Measurements from ENCODE around the gene RSL24D1. TPM values are rescaled to one million over a fixed set of nuclear protein-coding genes. Genes with fewer than 3 reads are reported as not detected.

The RSL24D1 gene
- polyA plus RNA-seq, 1 of the 3 experiments (the other 2 are of a cell fraction): 24.3 TPM

DNA sequence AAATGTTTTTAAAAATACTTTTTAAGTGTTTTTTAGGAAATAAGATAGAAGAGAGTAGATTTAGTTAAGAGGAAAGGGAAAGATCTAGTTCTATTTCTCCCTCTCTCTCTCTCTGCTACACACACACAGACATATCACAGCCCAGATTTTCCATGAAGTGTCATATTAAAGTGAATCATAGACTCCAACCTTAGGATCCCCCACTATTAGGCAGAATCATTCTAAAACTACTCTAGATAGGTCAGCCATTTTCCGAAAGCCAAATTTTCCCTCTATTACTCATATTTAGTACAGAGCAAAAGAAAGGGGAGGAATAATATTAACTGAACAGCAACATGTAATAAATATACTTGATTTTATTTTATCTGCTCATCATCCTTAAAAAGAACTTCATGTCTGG lies 45.1 kb upstream of the RSL24D1 start:
- H3K9me2 ChIP-seq: no peaks in the 10 kb centered on the region
- no peaks in the 10 kb centered on the region for H3K79me2 ChIP-seq (ENCODE audit: insufficient read depth)
- POLR2A ChIA-PET: no interaction called here
- no peaks in the 10 kb centered on the region for H3K9me3 ChIP-seq
- peak overlapping the region in 1 of 2 experiments; percentile 30; a peak in 1 of 4 replicates for H3K27ac ChIP-seq (ENCODE audit: low read depth in 2 of 2, low read length in 1 of 2)
- WGBS (ENCODE audit: low lambda C conversion rate): 8% methylated on average over 1 of the region's 1 CpG
- DNase-seq: no peak
- no peak overlapping the region for H3K4me3 ChIP-seq (ENCODE audit: low read depth in 2 of 2, low read length in 1 of 2)
- no peak overlapping the region for H3K9ac ChIP-seq
- TF ChIP-seq YY1 (IDR thresholded peaks at IDR 0.05; ENCODE audit: low read depth) (peak; percentile 41; the same call in 1 of the 2 replicates), CTCF (IDR thresholded peaks at IDR 0.05) (no peak)
- no peaks in the 10 kb centered on the region for H4K20me1 ChIP-seq (ENCODE audit: insufficient read depth)
- CTCF ChIA-PET: no interaction called here
- no peaks in the 10 kb centered on the region for H3K27me3 ChIP-seq (ENCODE audit: insufficient read depth)
- H3K4me1 ChIP-seq (ENCODE audit: control insufficient read depth in 1 of 2, insufficient read depth in 2 of 2, low read depth in 1 of 2, low read length in 1 of 2): no peaks in the 10 kb centered on the region
- no peak overlapping the region for H2AFZ ChIP-seq (ENCODE audit: low read depth)
- H3F3A ChIP-seq (replicated peaks; ENCODE audit: insufficient read depth): no peaks in the 10 kb centered on the region
- no peaks in the 10 kb centered on the region for H3K36me3 ChIP-seq (replicated peaks in 1 of 2; ENCODE audit: control insufficient read depth in 1 of 2, insufficient read depth in 2 of 2, low read length in 1 of 2)
- no peak overlapping the region for H3K4me2 ChIP-seq

GRCh38 chr15:55241186-55241585 lies 44.4 kb upstream of the RSL24D1 start:
- DNase-seq: no peak
- CTCF ChIA-PET: no interaction called here
- 94% methylated on average over 1 of the region's 1 CpG for WGBS (ENCODE audit: low lambda C conversion rate)

GRCh38 chr15:55240125-55240760 lies 43.5 kb upstream of the RSL24D1 start:
- H3K9me2 ChIP-seq: no peaks in the 10 kb centered on the region
- CTCF ChIA-PET: no interaction called here
- no peak overlapping the region for H3K9ac ChIP-seq
- no peaks in the 10 kb centered on the region for H4K20me1 ChIP-seq (ENCODE audit: insufficient read depth)
- no peak overlapping the region for H3K4me3 ChIP-seq (ENCODE audit: low read depth in 2 of 2, low read length in 1 of 2)
- POLR2A ChIA-PET: no interaction called here
- no peak for TF ChIP-seq CHD2 (IDR thresholded peaks at IDR 0.05; ENCODE audit: low read length, partially characterized antibody)
- no peak for TF ChIP-seq RXRA (IDR thresholded peaks at IDR 0.05; ENCODE audit: borderline replicate concordance, low read depth)
- no peak for TF ChIP-seq NRF1 (IDR thresholded peaks at IDR 0.05; ENCODE audit: low read depth, low read length)
- TF ChIP-seq TCF12 (IDR thresholded peaks at IDR 0.05): no peak
- TF ChIP-seq TEAD4 (IDR thresholded peaks at IDR 0.05; ENCODE audit: borderline replicate concordance, insufficient read depth): no peak
- no peak for TF ChIP-seq EZH2phosphoT487 (IDR thresholded peaks at IDR 0.05; ENCODE audit: borderline replicate concordance, low read depth)
- no peak for TF ChIP-seq FOXM1 (IDR thresholded peaks at IDR 0.05; ENCODE audit: low read depth)
- TF ChIP-seq, protein P1, sequence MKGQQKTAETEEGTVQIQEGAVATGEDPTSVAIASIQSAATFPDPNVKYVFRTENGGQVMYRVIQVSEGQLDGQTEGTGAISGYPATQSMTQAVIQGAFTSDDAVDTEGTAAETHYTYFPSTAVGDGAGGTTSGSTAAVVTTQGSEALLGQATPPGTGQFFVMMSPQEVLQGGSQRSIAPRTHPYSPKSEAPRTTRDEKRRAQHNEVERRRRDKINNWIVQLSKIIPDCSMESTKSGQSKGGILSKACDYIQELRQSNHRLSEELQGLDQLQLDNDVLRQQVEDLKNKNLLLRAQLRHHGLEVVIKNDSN (IDR thresholded peaks at IDR 0.05; ENCODE audit: borderline replicate concordance, low read depth): no peak
- no peak for TF ChIP-seq IRF3 (IDR thresholded peaks at IDR 0.05; ENCODE audit: low read depth, low read length)
- TF ChIP-seq RAD21 (IDR thresholded peaks at IDR 0.05; ENCODE audit: low read length): no peak
- TF ChIP-seq, protein P2, sequence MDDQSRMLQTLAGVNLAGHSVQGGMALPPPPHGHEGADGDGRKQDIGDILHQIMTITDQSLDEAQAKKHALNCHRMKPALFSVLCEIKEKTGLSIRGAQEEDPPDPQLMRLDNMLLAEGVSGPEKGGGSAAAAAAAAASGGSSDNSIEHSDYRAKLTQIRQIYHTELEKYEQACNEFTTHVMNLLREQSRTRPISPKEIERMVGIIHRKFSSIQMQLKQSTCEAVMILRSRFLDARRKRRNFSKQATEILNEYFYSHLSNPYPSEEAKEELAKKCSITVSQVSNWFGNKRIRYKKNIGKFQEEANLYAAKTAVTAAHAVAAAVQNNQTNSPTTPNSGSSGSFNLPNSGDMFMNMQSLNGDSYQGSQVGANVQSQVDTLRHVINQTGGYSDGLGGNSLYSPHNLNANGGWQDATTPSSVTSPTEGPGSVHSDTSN (IDR thresholded peaks at IDR 0.05): no peak
- TF ChIP-seq MEF2A (IDR thresholded peaks at IDR 0.05; ENCODE audit: borderline replicate concordance, low read depth): no peak
- TF ChIP-seq FOXJ3 (CRISPR knock-in tag; IDR thresholded peaks at IDR 0.05): no peak
- TF ChIP-seq MXI1 (IDR thresholded peaks at IDR 0.05; ENCODE audit: low read depth, low read length): no peak
- no peak for TF ChIP-seq YY1 (IDR thresholded peaks at IDR 0.05; ENCODE audit: low read depth)
- TF ChIP-seq RCOR1 (IDR thresholded peaks at IDR 0.05; ENCODE audit: low read length): no peak
- TF ChIP-seq GATA2 (CRISPR knock-in tag; IDR thresholded peaks at IDR 0.05): no peak
- H3F3A ChIP-seq (replicated peaks; ENCODE audit: insufficient read depth): no peaks in the 10 kb centered on the region
- no peak overlapping the region for H3K4me2 ChIP-seq
- H3K27ac ChIP-seq (ENCODE audit: low read depth in 2 of 2, low read length in 1 of 2): no peak overlapping the region
- no peaks in the 10 kb centered on the region for H3K4me1 ChIP-seq (ENCODE audit: control insufficient read depth in 1 of 2, insufficient read depth in 2 of 2, low read depth in 1 of 2, low read length in 1 of 2)
- no peaks in the 10 kb centered on the region for H3K79me2 ChIP-seq (ENCODE audit: insufficient read depth)
- no peaks in the 10 kb centered on the region for H3K36me3 ChIP-seq (replicated peaks in 1 of 2; ENCODE audit: control insufficient read depth in 1 of 2, insufficient read depth in 2 of 2, low read length in 1 of 2)
- H3K9me3 ChIP-seq: no peaks in the 10 kb centered on the region
- H2AFZ ChIP-seq (ENCODE audit: low read depth): no peak overlapping the region
- DNase-seq: no peak
- H3K27me3 ChIP-seq (ENCODE audit: insufficient read depth): no peaks in the 10 kb centered on the region
- 92% methylated on average over 3 of the region's 3 CpGs for whole genome bisulfite sequencing (ENCODE audit: low lambda C conversion rate)

More at GRCh38 chr15:55241186-55241585, 44.4 kb upstream of the RSL24D1 start:
- no peak overlapping the region for H2AFZ ChIP-seq (ENCODE audit: low read depth)
- no peaks in the 10 kb centered on the region for H3K36me3 ChIP-seq (replicated peaks in 1 of 2; ENCODE audit: control insufficient read depth in 1 of 2, insufficient read depth in 2 of 2, low read length in 1 of 2)
- TF ChIP-seq FOSL2 (IDR thresholded peaks at IDR 0.05; ENCODE audit: borderline replicate concordance, low read depth): no peak
- TF ChIP-seq NFIC (IDR thresholded peaks at IDR 0.05; ENCODE audit: borderline replicate concordance): no peak
- TF ChIP-seq GATA2 (CRISPR knock-in tag; IDR thresholded peaks at IDR 0.05): no peak
- no peak overlapping the region for H3K27ac ChIP-seq (ENCODE audit: low read depth in 2 of 2, low read length in 1 of 2)
- H3K9ac ChIP-seq: no peak overlapping the region
- H3K4me2 ChIP-seq: no peak overlapping the region
- no peaks in the 10 kb centered on the region for H3K79me2 ChIP-seq (ENCODE audit: insufficient read depth)
- no peaks in the 10 kb centered on the region for H3F3A ChIP-seq (replicated peaks; ENCODE audit: insufficient read depth)
- H3K27me3 ChIP-seq (ENCODE audit: insufficient read depth): no peaks in the 10 kb centered on the region
- H3K9me2 ChIP-seq: no peaks in the 10 kb centered on the region
- no peak overlapping the region for H3K4me3 ChIP-seq (ENCODE audit: low read depth in 2 of 2, low read length in 1 of 2)
- POLR2A ChIA-PET: no interaction called here
- no peaks in the 10 kb centered on the region for H3K9me3 ChIP-seq
- H4K20me1 ChIP-seq (ENCODE audit: insufficient read depth): no peaks in the 10 kb centered on the region
- no peaks in the 10 kb centered on the region for H3K4me1 ChIP-seq (ENCODE audit: control insufficient read depth in 1 of 2, insufficient read depth in 2 of 2, low read depth in 1 of 2, low read length in 1 of 2)
